GM19035 (cell line): ENCODE measurements around the gene TPD52L1.

Experiments
- ATAC-seq: cut with Tn5 transposase; IDR thresholded peaks from one replicate; pipeline ENCODE4 v1.9.1; 2021; ENCODE audit not compliant: unreplicated experiment

The TPD52L1 gene

GRCh38 chr6:125174626-125175025 is 21.1 kb downstream of the TPD52L1 start:
- ATAC-seq: no peak

DNA sequence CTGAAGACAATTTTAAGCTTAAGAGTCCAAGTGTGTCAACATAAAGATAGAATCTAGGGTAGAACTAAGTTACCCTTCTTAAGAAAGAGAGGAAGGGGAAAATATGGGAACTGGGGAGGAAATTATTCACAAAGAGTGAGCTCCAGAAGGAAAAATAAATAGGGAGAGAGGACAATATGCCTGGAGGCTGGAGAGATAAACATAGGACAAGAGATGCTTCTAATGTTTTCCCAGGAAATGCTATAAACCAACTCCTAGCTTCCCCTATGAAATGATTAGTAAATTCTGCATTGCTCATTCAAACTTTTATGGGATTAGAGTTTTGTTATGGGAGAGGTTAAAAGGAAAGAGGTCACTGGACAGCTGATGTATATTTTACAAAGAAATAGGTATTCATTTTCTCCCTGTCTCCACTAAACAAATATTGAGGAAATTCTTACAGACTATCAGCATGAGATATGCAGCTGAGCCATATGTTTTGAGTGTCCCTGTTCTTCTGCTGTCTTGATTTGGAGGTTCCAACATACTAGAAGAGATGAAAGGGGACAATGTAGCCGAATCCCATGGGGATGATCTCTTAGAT is 22.0 kb downstream of the TPD52L1 start:
- no peak for ATAC-seq

GRCh38 chr6:125182237-125183008 is 28.9 kb downstream of the TPD52L1 start:
- no peak for ATAC-seq

DNA sequence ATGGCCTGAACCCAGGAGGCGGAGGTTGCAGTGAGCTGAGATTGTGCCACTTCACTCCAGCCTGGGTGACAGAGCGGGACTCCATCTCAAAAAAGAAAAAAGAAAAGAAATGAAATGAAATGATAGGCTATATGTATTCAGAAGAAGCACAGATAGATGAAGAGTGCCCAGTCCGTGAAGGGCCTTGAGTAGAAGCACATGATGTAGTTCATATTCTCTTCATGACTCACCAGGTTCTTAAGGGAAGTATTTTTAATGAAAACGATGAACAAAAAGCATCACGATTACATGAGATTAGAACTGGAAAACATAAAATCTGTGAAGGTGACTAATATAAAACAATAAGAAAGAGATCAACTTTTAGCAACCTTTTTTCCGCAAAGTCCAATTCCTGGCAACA is 29.8 kb downstream of the TPD52L1 start:
- ATAC-seq: no peak

DNA sequence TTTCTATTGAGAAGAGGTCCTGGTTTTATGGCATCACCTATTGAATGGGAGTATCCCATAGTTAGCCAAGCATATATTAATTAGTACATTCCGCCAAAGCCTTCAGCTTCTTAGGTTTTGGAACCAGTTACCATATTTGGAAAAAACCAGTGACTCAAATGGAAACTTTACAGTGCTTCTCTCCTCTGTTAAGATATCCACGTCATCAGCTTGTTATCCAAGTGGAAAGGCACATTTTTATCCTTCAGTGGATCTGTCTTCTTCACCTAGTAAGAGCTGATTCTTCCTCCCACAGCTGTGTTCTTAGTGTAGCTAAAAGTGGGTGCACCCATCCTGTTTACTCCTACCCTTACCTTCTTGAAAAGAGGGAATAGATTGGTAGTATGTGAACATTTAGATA is 34.5 kb downstream of the TPD52L1 start:
- ATAC-seq: no peak

- no peak for ATAC-seq
Observed at GRCh38 chr6:125188594-125189203, 35.1 kb downstream of the TPD52L1 start.

DNA sequence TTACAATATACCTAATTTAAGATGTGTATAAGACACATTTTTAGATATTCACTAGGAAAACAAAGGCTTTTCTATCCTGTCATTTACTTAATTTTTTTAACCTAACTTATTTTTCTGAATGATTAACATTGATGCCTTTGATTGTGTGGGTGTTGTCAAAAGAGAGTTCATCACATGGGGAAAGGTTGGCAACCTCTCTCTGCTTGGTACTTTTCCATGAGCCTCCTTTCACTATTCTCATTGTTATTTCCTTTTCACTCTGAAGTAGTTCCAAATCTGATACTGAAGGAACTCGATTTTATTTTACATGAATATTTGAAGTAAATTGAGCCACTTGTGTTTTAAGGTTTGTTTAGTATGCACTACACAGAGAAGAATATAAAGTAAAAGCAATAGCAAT is 35.9 kb downstream of the TPD52L1 start:
- ATAC-seq: no peak

DNA sequence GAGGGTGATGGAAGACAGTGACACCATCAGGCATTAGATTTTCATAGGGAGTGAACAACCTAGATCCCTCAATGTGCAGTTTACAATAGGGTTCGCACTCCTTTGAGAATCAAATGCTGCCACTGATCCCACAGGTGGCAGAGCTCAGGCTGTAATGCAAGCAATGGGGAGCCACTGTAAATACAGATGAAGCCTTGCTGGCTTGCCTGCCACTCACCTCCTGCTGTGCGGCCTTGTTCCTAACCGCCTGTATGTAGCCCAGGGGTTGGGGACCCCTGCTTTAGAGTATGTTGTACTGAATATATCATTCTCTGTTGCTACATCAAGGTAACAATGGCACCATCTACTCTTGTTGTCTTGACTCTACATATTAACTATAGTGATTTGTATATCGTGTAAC is 37.1 kb downstream of the TPD52L1 start:
- ATAC-seq: no peak

GRCh38 chr6:125191916-125192609 is 38.5 kb downstream of the TPD52L1 start:
- peak; percentile 97 for ATAC-seq

DNA sequence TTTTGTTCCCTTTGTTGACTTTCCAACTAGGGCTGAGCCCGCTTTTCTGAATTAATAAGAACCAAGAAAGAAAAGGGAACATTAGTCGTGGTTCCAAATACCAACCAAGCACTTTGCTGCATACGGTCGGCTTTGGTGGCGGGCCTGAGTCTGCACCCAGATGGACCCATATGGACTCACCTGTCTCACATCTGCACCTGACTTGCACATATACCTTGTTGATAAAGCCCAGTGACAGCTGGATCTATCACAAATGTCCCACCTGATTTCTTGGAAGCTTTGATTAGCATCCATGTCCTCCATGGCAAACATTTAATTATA is 39.0 kb downstream of the TPD52L1 start:
- ATAC-seq: peak; percentile 19

- no peak for ATAC-seq
Observed at GRCh38 chr6:125193208-125193607, 39.6 kb downstream of the TPD52L1 start.

GRCh38 chr6:125194941-125195340 is 41.4 kb downstream of the TPD52L1 start:
- ATAC-seq: no peak

GRCh38 chr6:125195526-125195925 is 42.0 kb downstream of the TPD52L1 start:
- ATAC-seq: no peak

DNA sequence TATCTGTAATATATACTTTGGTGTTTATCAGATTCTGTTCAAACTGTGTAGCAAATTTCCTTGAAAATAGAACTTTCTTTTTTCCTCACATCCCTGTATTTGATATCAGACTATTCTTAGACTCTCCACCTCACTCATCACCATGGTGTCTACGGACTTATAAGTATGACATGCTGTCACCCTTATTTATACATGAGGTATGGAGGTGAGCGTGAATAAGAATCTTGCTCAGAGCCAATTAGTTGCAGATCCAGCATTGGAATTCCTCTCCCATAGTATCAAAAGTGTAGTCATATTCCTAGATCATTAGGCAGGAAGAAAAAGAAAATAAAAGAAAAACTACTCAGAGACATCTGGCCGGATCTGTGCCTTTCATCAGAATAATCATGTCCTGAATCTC is 43.0 kb downstream of the TPD52L1 start:
- no peak for ATAC-seq

DNA sequence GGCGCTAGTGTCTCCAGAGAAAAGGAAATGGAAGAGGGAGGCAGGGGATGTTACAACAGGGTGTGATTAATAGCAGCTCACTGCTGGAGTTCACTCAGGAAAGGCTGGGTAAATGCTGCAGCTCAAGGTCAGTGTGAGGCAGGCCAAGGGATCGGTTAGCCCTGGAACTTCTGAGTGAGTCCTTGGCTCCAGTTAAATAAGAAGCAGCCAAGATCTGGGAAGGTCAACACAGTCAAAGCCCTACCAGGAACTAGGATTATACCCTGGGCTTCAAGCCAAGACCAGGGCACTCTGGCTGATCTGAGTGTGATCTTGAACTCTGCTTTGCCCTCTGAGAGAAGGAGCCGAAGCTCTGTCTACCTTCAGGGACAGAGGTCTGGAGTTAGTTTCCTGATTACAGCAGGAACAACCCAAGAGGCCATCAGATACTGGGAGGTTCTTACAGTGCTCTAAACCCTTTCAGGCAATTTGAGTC is 44.3 kb downstream of the TPD52L1 start:
- ATAC-seq: no peak

DNA sequence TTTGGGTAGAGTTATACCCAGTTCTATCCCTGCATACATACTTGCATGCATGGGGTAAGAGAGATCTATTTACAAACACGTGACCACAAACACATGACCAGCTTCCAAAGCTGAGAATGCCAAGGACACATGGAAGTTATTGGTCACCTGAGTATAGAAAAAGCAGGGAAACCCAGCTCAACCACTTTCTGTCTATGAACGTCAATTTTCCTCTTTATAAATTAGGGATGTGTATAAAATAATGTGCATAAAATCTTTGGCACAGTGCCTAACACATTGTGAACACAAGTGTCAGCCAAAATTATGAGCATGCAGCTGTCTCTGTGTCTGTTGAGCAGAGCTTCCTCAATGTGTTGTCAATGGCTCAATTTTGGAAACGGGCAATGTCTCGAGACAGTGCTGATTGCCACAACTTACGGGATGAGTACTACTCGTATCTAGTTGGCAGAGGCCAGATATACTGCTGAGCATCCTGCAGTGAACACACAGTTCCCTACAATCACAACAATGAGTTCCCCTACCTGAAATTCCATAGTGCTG is 44.9 kb downstream of the TPD52L1 start:
- no peak for ATAC-seq

GRCh38 chr6:125200941-125201340 is 47.4 kb downstream of the TPD52L1 start:
- no peak for ATAC-seq

DNA sequence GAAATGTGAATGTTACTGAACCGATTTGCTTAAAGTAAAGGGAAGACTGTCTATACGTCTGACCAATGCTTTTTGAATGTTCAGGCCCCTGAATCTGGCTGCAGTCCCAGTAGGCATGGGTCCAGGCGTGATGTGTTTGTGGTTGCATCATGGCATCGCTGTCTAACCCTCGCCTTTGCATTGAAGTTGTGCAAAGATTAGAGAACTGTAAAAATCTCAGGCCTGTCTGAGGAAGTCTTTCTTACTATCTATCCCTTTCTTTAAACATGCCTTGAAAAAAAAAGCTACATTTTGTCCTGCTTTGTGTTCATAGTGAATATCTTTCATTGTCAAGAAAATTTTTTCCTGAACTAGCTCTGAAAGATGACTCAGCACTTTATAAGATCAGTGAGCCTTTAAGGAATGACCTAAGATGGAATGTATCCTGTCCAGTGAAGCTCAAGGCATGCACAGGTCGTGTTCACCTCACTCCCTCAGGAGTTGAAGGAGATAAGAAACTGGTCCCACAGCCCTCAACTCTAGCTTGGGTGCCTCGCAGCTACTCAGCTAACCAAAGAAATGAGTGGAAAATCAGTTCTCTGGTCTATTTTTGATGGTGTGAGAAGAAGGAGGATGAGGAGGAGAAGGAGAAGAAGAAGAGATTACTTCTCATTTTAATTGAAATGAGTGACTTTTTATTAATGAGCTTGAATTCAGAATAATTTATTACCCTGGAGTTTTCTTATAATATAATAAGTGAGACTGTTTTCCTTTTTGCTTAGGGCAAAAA is 48.6 kb downstream of the TPD52L1 start:
- ATAC-seq: no peak

DNA sequence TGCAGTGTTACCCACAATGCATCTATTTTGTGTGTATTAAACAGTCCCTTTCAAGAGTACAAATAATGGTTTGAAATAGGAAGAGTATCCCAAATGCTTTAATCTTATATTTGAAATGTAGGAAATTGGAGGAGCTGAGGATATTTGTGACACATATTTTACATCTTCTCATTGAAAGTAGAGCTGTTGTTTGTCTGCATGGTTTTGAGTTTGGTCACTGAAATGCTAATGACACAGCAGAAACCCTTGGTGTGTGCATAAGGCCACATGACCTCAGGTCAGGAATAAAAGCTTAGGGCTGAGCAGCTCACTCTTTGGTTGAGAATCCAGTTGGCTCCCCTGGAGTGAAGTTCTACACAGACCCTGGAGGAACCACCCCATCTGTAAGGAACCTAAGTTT is 49.8 kb downstream of the TPD52L1 start:
- no peak for ATAC-seq

- ATAC-seq: no peak
Observed at GRCh38 chr6:125205931-125206330, 52.4 kb downstream of the TPD52L1 start.

DNA sequence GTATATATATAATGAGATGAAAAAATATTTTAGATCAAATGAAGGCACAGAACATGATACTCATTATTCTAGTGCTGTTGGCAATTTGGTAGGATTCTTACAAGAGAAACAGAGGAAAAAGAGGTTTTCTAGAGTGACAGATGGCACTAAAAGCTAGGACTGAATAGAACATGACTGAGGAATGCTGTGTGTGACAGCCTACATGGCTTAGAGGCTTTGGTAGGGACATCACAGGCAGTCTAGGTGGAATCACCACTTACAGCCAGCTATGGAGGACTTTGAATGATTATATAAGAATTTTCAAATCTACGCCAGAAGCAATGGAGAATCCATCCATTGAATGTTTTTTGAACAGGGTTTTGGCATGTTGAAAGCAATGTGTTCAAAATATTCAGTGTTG is 52.8 kb downstream of the TPD52L1 start:
- ATAC-seq: no peak
